ENCODE results near the gene BRICD5.

Gene BRICD5

DNA sequence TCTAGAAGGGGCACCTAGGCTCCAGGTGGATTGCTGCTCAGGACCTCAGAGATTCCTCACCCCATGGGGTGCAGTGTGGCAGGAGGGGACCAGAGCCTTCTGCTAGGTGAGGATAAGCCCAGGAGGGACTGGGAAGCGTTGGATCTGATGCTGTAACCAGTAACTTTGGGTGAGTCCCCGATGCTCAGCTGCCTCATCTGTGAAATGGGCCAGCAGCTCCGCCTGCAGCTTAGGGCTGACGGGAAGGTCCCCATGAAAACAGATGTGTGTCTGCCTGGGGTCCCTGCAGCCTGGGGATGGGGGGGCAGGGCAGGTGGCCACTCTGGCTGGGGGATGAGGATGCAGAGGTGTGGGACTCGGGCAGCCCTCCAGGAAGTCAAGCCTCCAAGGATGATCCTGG, 11.6 kb downstream of the BRICD5 start:
- no peak for DNase-seq (ENCODE audit: low spot score)

DNA sequence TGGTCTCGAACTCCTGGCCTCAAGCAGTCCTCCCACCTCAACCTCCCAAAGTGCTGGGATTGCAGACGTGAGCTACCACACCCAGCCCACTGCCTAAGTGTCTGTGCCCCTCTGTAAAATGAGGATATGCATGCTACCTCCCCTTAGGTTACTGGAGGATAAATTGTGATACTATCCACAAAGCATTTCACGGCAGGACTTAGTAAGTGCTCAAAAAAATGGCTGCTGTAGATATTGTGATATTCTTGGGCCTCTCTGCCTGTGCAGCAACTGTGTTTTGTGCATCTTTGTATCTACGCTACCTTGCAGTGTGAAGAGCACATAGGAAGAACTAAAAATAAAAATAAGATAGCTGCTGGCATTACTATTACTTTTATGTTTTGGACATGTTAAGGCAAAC, 12.4 kb downstream of the BRICD5 start:
- DNase-seq (ENCODE audit: low spot score), result no peak

DNA sequence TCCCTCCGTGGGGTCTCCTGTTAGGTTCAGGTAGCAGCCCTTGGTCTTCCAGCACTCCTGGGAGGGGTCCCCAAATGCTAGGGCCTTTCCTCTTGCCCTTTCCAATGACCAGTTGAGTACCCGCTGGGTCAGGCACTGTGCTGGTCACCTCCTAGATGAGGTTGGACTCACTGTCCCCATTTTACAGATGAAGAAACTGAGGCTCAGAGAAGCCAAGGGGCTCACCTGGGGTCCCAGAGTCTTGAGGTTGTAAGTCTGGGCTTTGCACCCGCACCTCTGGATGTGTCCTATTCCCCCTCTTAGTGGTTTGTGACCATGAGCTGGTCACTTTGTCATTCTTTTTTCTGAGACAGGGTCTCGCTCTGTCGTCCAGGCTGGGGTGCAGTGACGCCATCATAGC, 12.9 kb downstream of the BRICD5 start:
- DNase-seq (ENCODE audit: low spot score), result no peak

DNA sequence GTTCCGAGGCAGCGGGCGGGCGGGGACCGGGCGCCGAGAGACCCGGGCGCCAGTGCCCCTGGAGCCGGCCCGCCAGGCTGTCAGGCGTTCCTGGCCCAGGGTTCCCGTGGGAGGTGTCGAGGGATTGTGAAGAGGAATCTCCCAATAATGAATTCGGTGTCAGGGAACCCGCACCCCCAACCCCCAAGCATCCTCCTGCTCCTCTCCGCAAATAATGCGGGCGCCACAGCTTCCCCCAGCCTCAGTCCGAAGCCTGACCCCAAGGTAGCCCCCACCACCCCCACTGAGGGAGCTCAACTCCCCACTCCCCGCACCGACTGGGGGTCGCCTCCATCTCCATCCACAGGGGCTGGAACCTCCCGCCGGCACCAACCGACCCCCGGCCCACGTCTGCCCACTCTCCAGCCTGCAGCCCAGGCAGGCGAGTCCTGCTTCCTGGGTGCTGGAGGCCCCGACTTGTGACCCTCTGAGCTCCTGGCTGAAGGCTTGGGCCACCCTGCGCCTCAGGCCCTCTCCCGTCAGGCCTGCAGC, 13.6 kb downstream of the BRICD5 start:
- DNase-seq (ENCODE audit: low spot score), result no peak

DNA sequence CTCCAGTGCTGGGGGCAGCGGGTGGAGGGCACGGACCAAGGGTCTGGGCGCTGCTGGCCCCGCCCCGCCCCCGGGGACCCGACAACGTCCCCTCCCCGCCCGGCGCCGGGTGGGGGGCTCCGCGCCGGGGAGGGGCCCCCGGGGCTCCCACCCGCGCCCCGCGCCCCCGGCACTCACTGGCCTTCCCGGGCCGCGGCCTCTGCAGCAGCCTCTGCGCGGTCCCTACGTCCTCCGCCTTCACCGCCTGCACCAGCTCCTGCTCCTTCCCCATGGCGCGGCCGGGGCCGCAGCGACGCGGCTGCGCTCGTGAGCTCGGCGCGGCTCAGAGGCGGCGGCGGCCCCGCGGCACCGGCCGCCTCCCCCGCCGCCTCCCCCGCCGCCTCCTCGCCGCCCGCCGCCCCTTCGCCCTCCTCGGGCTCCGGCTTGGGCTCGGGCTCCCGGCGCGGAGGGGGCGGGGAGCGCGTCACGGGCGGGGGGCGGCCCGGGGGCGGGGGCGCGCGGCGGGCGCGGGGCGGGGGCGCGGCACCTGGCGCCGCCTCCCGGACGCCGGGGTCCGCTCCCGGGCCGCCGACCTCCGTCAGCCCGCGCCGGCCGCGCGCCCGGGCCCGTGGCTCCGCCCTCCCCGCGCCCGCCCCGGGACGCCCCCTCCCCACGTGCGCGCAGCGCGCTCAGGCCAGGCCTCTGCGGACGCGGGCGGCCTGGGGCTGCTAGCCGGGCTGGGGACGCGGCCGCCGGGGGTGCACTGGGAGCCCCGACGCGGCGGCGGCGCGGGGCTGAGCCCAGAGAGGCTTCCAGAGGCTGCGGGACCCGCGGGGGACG, 14.3 kb downstream of the BRICD5 start, which contains the start of gene CASKIN1:
Gene CASKIN1 (minus strand): TSS at position 444 of the 819 bp plus-strand sequence. CDS start 173 bp downstream, at position 271.
- no peak for DNase-seq (ENCODE audit: low spot score)

DNA sequence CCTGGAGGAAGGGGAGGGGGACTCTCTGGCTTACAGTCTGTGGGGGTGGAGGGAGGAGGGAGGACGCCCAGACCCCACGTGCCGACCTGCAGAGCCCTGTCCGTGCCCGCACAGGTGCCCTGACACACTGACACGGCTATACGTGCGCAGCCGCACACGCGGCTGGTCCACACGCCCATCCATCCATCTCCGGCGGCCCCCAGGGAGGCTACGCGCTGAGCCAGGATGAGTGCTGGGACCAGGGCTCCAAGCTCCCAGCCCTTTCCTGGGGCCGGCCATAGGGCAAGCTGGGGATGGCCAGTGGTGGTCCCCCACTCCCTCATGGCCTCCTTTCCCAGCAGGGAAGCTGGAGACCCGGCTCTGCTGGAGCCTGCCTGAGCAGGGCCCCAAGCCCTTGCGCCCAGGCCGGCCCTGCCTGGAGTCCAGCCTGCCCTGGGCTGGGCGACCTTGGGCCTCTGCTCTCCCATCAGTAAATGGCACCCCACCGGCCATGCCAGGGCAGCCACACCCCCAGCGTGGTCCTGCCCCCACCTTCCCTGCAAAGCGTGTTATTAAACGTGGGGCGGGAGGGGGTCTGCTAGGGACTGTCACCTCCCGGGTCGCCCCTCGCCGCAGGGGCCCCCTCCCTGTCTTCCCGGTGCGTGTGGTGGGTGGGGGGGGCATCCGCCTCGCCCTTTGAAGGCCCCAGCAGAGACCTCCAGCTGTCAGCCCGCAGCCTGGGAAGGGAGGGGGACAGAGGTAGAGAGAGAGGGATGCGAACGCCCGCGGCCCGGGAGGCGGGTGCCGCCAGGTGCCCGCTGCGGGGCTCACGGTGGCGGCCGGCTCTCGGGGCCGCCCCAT, 15.1 kb downstream of the BRICD5 start:
- no peak for DNase-seq (ENCODE audit: low spot score)

DNA sequence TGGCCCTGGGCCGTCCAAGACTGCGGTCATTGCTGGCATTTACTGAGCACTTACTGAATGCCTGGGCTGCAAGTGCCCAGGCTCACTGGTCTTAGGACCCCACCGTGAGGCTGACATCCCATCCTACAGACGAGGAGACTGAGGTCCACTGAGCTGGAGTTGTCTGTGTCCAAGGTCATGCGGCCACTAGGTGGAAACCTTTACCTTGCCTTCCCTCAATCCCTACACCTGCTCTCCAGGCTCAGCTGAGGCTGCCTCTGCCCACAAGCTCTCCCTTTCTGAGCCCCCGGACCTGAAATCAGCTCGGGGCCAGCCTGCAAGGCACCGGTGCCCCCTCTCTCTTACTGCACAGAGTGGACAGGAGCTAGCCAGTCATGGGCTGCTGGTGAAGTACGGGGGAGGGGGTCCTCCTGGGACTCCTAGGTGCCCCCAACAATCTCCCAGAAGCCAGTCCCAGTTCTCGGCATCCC, 15.8 kb downstream of the BRICD5 start:
- peak; percentile 90 for DNase-seq (ENCODE audit: low spot score)

DNA sequence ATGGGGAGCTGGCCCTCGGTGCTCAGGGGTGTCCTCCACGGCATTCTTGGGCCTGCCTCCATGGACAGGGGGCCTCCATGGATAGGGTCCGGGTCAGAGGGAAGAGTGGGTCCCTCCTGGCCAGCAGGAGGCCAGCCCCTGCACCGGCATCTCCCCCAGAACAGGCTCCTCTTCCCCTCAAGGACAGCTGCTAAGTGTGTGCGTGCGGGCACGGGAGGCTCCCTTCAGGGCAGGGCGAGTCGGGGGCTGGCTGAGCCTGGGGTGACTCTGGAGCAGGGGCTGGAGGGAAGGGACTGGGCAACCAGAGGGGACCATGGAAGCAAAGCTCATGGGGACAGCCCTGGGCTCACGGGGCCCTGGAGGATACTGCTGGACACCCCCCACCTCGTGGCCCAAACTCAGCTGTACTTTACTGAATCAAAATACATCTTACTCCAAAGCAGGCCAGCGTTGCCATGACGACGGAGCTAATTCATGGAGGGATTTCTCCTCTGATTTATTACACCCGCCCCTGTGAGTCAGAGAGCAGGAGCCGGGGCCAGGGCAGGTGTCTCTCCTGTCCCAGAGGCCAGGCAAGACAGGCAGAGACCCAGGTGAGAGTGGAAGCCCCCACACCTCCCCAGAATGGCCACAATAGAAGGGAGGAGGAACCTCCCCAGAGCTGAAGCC, 16.4 kb downstream of the BRICD5 start:
- no peak for DNase-seq (ENCODE audit: low spot score)

DNA sequence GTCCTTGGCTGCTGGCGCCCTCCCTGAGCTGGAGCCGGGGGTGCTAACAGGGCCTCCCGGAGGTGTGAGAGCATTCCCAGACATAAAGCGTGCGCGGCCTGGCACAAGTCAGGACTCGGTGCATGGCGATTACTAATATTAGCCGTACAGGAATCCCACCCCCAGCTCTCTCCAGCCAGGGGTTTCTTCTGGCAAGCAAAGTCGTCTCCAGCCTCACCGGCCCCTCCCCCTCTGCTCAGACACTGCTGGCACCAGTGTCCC, 19.3 kb downstream of the BRICD5 start:
- no peak for DNase-seq (ENCODE audit: low spot score)

DNA sequence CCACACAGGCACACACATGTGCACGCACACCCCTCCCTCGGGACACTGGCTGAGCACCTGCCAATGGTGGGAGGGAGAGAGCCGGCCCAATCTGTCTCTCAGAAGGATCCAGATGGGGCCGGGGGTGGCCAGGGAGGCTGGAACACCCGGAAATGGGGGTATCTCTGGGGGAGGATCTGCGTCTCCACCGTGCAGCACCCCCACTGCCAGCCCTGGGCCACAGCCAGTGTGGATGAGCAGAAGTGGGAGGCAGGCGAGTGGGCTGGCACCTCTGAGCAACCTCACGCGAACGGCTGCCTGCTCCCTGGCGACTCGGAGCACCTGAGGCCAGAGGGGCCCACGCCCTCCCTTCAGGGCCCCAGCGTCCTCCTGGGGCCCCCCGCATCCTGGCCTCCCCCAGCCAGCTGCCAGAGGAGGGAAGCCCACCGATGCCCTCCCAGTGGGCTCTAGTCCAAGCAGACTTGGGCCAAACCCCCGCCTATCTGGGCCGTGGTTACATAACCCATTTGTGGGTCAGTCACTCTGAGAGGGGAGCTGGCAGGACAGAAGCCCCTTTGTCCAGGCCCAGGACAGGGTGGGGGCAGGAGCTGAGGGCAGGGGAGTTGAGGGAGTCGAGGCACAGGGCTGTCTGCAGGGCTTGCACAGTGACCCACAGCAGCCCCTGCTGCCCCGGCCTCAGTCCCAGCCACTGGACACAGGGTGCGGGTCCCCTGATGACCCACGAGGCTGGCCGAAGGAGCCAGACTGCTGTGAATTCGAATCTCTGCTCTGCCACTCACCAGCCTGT, 19.8 kb downstream of the BRICD5 start:
- no peak for DNase-seq (ENCODE audit: low spot score)

DNA sequence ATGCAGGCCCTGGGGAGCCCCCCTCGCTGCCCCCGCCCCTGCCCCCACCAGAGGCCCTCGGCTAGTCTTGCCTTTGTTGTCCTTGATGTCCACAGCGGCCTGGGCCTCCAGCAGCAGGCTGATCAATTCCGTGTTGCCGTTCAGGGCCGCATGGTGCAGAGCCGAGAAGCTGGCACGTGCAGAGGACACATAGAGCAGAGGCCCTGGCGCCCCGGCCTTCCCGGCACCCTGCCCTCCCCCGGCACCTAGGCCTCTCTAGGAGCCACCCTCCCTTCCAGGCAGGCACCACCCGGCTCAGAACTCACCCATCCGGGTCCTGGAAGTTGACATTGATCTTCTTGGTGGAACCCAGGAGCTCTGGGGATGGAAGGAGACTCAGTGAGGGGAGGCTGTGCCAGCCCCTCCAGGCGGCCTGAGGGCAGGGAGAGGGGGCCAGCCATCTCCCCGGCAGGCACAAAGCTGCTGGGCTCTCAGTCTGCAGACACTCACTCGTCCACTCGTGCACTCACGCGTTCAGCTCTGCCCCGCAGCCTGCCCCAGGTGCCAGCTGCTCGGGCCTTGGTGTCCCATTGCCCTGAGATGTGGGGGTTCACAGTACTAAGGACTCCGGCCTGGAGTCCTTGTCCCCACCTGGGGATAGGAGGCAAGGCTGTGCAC, 20.5 kb downstream of the BRICD5 start:
- no peak for DNase-seq (ENCODE audit: low spot score)

DNA sequence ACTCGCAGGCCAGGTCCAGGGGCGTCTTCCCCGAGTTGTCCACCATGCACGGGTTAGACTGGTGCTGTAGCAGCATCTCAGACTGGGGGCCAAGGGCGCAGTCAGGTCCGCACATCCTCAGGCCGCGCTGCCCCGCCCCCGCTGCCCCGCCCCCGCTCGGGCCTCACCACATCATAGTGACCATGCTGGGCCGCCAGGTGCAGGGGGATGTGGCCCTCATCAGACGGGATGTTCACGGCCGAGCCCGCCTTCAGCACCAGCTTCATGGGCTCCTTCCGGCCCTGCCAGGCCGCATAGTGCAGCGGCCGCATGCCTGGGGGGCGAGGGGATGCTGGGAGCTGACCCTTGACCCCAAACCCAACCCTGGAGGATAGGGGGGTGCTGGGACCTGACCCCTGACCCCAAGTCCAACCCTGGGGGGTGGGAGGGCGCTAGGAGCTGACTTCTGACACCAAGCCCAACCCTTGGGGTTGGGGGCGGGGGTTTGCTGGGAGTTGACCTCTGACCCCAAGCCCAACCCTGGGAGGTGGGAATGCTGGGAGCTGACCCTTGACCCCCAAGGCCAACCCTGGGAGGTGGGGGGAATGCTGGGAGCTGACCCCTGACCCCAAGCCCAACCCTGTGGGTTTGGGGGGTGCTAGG, 21.3 kb downstream of the BRICD5 start:
- DNase-seq (ENCODE audit: low spot score), result no peak

DNA sequence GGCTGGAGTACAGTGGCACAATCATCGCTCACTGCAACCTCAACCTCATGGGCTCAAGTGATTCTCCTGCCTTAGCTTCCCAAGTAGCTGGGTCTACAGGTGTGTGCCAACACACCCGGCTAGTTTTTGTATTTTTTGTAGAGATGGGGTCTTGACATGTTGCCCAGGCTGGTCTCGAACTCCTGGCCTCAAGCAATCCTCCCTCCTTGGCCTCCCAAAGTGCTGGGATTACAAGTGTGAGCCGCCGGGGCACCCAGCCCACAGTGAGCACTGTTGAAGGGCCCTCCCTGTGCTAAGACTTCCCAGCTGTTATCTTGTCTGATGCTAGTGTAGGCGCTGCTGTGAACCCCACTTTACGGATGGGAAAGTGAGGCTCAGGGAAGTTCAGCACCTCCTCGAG, 22.3 kb downstream of the BRICD5 start:
- DNase-seq (ENCODE audit: low spot score), result no peak

DNA sequence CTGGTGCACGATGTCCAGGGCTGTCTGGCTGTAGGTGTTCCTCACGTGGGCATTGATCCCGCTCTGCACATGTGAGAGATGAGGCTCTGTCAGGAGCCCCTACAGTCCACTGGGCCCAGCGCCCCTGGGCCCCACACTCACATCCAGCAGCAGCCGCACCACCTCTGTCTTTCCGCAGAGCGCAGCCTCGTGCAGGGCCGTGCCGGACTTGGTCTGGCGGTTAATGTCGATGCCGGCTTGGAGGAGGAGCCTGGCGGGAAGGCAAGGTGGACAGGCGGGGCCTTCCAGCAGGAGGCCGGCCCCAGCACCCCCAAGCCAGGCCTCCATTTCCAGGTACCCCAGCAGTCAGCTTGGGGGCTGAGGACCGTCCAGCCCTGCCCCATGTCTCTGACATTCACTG, 23.5 kb downstream of the BRICD5 start:
- DNase-seq (ENCODE audit: low spot score), result no peak

DNA sequence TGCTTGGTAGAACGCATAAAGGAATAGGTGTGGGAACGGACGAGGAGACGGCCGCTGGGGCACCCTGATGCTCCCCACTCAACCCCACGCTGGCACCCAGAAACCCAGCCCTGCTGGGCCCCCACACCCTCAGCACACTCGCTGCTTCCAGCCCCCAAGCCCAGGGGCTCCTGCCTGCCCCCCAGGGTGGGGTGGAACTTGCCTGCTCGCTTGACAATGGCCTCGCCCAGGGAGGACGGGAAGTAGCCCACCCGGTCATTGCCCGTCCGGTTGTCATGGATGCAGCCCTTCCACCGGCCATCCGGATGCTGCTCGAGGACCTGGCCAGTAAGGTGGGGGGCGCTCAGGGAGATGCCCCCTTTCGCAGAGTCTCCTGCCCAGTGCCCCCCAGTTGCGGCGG, 24.2 kb downstream of the BRICD5 start:
- DNase-seq (ENCODE audit: low spot score), result no peak

DNA sequence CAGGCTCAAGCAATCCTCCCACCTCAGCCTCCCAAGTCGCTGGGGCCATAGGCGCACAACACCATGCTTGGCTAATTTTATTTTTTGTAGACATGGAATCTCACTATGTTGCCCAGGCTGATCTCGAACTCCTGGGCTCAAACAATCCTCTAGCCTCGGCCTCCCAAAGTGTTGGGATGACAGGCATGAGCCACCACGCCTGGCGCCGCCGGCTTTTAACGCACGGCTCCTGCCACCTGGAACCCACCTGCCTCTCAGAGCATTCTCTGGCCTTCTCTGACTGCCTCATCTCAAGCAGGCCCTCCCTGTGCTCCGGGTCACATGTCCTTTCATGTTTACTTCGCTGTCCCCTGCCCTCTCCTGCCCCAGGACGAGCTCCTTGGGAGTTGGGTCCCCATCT, 24.6 kb downstream of the BRICD5 start:
- no peak for DNase-seq (ENCODE audit: low spot score)

DNA sequence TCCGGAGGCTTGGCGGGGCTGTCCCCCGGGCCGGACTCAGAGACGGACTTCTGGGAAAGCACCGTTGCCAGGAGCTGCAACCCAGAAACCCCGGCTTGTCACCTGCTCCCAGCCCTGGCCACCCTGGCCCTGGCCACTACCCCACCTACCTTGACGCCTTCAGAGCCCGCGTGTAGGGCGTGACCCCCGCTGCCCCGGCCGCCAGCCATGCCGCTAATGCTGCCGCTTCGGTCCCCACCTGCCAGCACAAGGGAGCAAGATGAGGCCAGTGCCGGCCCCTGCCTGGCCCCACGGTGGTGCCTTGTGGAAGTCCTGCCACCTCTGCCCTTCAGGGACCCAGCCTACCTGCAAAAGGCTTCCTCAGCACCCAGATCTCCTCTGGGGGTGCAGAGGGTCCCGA, 25.7 kb downstream of the BRICD5 start:
- DNase-seq (ENCODE audit: low spot score), result no peak

DNA sequence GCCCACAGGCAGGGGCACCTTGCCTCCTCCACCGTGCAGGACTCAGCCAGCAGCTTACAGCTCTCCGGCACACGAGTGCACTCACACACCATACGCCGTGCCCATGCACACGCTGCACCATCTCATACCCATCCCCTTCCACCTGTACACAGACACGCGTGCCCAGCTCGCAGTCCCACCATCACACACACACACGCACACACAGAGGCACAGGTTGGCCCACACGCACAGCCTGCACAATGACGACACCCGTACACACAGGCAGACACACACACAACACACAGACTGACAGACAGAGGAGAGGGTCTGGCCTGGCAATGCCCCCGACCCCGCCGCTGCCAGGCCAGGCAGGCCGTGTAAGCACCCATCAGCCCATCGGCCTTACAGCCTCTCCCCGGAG, 26.3 kb downstream of the BRICD5 start:
- no peak for DNase-seq (ENCODE audit: low spot score)

DNA sequence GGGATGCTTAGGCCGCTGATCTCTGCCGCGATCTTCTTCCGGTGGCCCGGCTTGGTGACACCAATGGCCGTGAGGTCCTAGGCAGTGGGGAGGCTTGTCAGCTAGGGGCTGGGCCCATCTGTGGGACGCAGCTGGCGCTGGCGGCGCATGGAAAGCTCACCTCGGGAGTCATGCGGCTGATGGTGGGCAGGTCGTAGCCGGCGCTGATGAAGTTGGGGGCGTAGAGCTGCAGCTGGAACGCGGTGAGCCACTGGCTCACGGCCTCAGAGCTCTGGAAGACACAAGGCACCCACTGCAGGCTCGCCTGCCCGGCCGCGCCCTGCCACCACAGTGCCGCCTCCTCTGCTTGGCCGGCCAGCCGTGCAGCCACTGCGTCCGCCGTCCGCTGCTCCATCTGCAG, 27.0 kb downstream of the BRICD5 start:
- DNase-seq (ENCODE audit: low spot score), result no peak

DNA sequence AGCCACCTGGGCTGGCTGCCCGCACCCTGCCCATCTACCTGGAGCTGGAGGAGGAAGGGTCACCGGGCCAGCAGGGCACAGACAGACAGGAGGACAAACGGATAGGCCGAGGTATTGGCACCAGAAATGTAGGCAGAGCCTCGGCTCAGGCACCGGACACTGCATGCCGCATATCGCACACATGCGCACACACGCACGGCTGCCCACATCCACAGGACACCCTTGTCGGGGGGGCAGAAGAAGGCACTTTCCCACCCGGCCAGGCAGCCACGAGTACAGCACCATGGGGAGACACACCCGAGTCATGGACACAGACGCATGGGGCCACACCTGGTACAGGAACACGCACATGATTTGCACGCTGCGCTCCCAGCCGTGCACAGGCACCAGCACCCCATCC, 28.7 kb downstream of the BRICD5 start:
- no peak for DNase-seq (ENCODE audit: low spot score)
